ENCODE measurements around the gene TMEM170B. TPM values are rescaled to one million over a fixed set of nuclear protein-coding genes. Genes with fewer than 3 reads are reported as not detected.

Gene TMEM170B
- total RNA-seq, 1 experiment from 2014 or later = 1.0 TPM

DNA sequence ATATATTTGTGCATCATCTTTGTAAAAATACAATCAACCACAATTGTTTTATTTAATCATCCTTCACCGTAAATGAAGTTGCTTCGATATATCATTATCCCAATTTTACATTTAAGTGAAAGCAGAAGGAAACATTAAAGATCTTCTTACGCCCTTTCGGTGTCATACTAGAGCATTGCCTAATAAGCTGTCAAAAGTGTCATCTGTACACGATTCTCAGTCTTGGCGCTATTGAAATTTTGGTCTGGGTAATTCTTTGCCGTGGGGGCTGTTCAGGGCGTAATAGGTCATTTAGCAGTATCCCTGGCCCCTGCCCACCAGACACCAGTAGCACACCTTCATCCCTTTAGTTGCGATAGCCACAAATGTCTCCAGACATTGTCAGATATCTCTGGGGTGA lies 40.4 kb upstream of the TMEM170B start:
- H3K79me2 ChIP-seq (ENCODE audit: insufficient read depth, low read length) = no peaks in the 10 kb centered on the region
- no peak overlapping the region for H3K27ac ChIP-seq (ENCODE audit: low read depth, low read length)
- no peak for TF ChIP-seq FOSL1 (IDR thresholded peaks at IDR 0.05; ENCODE audit: low read depth)
- no peak for TF ChIP-seq SIN3A (IDR thresholded peaks at IDR 0.05; ENCODE audit: low read depth)
- TF ChIP-seq CBX3 (IDR thresholded peaks at IDR 0.05; ENCODE audit: low read depth) = no peak
- no peak for TF ChIP-seq POLR2A (IDR thresholded peaks at IDR 0.05; ENCODE audit: borderline replicate concordance, extremely low read depth, insufficient read depth, insufficient read length)
- no peak for TF ChIP-seq ZFX (IDR thresholded peaks at IDR 0.05)
- TF ChIP-seq, protein P1, sequence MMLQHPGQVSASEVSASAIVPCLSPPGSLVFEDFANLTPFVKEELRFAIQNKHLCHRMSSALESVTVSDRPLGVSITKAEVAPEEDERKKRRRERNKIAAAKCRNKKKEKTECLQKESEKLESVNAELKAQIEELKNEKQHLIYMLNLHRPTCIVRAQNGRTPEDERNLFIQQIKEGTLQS (IDR thresholded peaks at IDR 0.05) = no peak
- TF ChIP-seq SP1 (IDR thresholded peaks at IDR 0.05; ENCODE audit: low read depth) = no peak
- TF ChIP-seq, protein P2, sequence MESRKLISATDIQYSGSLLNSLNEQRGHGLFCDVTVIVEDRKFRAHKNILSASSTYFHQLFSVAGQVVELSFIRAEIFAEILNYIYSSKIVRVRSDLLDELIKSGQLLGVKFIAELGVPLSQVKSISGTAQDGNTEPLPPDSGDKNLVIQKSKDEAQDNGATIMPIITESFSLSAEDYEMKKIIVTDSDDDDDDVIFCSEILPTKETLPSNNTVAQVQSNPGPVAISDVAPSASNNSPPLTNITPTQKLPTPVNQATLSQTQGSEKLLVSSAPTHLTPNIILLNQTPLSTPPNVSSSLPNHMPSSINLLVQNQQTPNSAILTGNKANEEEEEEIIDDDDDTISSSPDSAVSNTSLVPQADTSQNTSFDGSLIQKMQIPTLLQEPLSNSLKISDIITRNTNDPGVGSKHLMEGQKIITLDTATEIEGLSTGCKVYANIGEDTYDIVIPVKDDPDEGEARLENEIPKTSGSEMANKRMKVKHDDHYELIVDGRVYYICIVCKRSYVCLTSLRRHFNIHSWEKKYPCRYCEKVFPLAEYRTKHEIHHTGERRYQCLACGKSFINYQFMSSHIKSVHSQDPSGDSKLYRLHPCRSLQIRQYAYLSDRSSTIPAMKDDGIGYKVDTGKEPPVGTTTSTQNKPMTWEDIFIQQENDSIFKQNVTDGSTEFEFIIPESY (IDR thresholded peaks at IDR 0.05; ENCODE audit: extremely low read depth, insufficient replicate concordance, low read length) = no peak
- TF ChIP-seq ELF1 (IDR thresholded peaks at IDR 0.05; ENCODE audit: borderline replicate concordance, low read depth) = no peak
- no peak for DNase-seq (ENCODE audit: low read depth, low spot score)
- no peaks in the 10 kb centered on the region for H3K4me1 ChIP-seq (ENCODE audit: control insufficient read depth in 1 of 2, insufficient read depth in 2 of 2, low read length in 2 of 2)
- H2AFZ ChIP-seq (ENCODE audit: low read depth, low read length, poor library complexity, severe bottlenecking) = no peak overlapping the region
- H3K4me2 ChIP-seq (ENCODE audit: low read length) = no peak overlapping the region
- no peak overlapping the region for H3K9ac ChIP-seq (ENCODE audit: low read length)
- RAD21 ChIA-PET (ENCODE audit: low non-redundant PET in 1 of 2, low total read pairs in 2 of 2, uncharacterized antibody in 2 of 2, unreplicated experiment in 2 of 2) = no interaction called here
- intact Hi-C loops (cut with micrococcal nuclease) = loop anchor here (5.0 to 10.0 kb wide), 4 partner anchors 80 to 1022 kb away; partner anchors contain the start of gene NEDD9
- no peaks in the 10 kb centered on the region for H4K20me1 ChIP-seq (ENCODE audit: insufficient read depth)
- no peak overlapping the region for H3K4me3 ChIP-seq (replicated peaks in 1 of 2; ENCODE audit: low read depth in 1 of 2, low read length in 2 of 2)
- CTCF ChIA-PET = interaction anchor here (0.6 to 2.5 kb wide), 11 partner anchors 33 to 1019 kb away, joined by 3 to 21 read pairs (median 5); no protein-coding TSS in a partner anchor
- no peaks in the 10 kb centered on the region for H3K27me3 ChIP-seq (ENCODE audit: insufficient read depth, low read length)
- no peaks in the 10 kb centered on the region for H3K9me2 ChIP-seq (ENCODE audit: insufficient read depth)
- ATAC-seq = no peak
- H3K9me3 ChIP-seq (ENCODE audit: control insufficient read depth in 1 of 2, insufficient read depth in 1 of 2, low read depth in 1 of 2, low read length in 2 of 2) = no peaks in the 10 kb centered on the region
- BruUV-seq (replicated peaks) = no TSS peak
- POLR2A ChIA-PET = no interaction called here
- H3K36me3 ChIP-seq (ENCODE audit: control insufficient read depth in 1 of 2, insufficient read depth in 2 of 2, low read length in 2 of 2) = no peaks in the 10 kb centered on the region

DNA sequence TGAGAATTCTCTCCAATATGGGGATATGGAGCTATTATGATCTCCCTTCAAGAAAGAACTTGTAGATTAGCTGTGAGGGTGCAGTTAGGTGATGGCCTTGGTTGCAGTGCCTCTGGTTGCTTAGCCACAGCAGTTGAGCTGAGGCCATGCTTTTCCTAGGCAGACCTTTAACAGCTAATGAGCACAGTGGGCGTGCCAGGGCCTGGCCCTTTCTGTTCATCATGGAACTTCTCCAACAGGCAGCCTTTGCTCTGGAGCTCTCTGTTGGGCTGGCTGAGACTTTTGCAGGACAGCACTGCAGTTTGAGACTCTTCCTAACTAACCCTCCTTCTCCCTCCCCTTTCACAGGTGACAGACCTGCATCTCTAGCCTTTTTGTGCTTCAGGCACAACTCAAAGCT lies 39.7 kb upstream of the TMEM170B start:
- ChIA-PET CTCF (interaction anchor here (2.1 kb wide), 1 partner anchor 429 kb away, joined by 7 read pairs; no protein-coding TSS in a partner anchor), RAD21 (ENCODE audit: low non-redundant PET in 1 of 2, low total read pairs in 2 of 2, uncharacterized antibody in 2 of 2, unreplicated experiment in 2 of 2) (no interaction called here), POLR2A (no interaction called here)
- no TSS peak for BruUV-seq (replicated peaks)
- H3K9me2 ChIP-seq (ENCODE audit: insufficient read depth) = no peaks in the 10 kb centered on the region
- no peak overlapping the region for H3K9ac ChIP-seq (ENCODE audit: low read length)
- no peak overlapping the region for H2AFZ ChIP-seq (ENCODE audit: low read depth, low read length, poor library complexity, severe bottlenecking)
- H3K79me2 ChIP-seq (ENCODE audit: insufficient read depth, low read length) = no peaks in the 10 kb centered on the region
- no peak for DNase-seq (ENCODE audit: low read depth, low spot score)
- no peaks in the 10 kb centered on the region for H3K36me3 ChIP-seq (ENCODE audit: control insufficient read depth in 1 of 2, insufficient read depth in 2 of 2, low read length in 2 of 2)
- no peak overlapping the region for H3K4me2 ChIP-seq (ENCODE audit: low read length)
- no peak overlapping the region for H3K4me3 ChIP-seq (replicated peaks in 1 of 2; ENCODE audit: low read depth in 1 of 2, low read length in 2 of 2)
- no peak for ATAC-seq
- no peaks in the 10 kb centered on the region for H3K4me1 ChIP-seq (ENCODE audit: control insufficient read depth in 1 of 2, insufficient read depth in 2 of 2, low read length in 2 of 2)
- intact Hi-C loops (cut with micrococcal nuclease) = loop anchor here (5.0 to 10.0 kb wide), 4 partner anchors 79 to 1023 kb away; partner anchors contain the start of gene NEDD9
- no peaks in the 10 kb centered on the region for H3K9me3 ChIP-seq (ENCODE audit: control insufficient read depth in 1 of 2, insufficient read depth in 1 of 2, low read depth in 1 of 2, low read length in 2 of 2)
- H3K27me3 ChIP-seq (ENCODE audit: insufficient read depth, low read length) = no peaks in the 10 kb centered on the region
- no peaks in the 10 kb centered on the region for H4K20me1 ChIP-seq (ENCODE audit: insufficient read depth)
- H3K27ac ChIP-seq (ENCODE audit: low read depth, low read length) = no peak overlapping the region
- TF ChIP-seq, protein P3, sequence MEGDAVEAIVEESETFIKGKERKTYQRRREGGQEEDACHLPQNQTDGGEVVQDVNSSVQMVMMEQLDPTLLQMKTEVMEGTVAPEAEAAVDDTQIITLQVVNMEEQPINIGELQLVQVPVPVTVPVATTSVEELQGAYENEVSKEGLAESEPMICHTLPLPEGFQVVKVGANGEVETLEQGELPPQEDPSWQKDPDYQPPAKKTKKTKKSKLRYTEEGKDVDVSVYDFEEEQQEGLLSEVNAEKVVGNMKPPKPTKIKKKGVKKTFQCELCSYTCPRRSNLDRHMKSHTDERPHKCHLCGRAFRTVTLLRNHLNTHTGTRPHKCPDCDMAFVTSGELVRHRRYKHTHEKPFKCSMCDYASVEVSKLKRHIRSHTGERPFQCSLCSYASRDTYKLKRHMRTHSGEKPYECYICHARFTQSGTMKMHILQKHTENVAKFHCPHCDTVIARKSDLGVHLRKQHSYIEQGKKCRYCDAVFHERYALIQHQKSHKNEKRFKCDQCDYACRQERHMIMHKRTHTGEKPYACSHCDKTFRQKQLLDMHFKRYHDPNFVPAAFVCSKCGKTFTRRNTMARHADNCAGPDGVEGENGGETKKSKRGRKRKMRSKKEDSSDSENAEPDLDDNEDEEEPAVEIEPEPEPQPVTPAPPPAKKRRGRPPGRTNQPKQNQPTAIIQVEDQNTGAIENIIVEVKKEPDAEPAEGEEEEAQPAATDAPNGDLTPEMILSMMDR (IDR thresholded peaks at IDR 0.05 in 2 of 3, conservative IDR thresholded peaks at IDR 0.05 in 1 of 3; ENCODE audit: borderline replicate concordance in 1 of 3, insufficient read depth in 1 of 3, low read depth in 2 of 3, low read length in 2 of 3) = no peak
- TF ChIP-seq SRF (IDR thresholded peaks at IDR 0.05; ENCODE audit: low read depth) (no peak), CBX3 (IDR thresholded peaks at IDR 0.05; ENCODE audit: low read depth) (no peak), FOSL1 (IDR thresholded peaks at IDR 0.05; ENCODE audit: low read depth) (no peak), YY1 (IDR thresholded peaks at IDR 0.05; ENCODE audit: extremely low read depth, insufficient replicate concordance, low read depth, low read length) (no peak)
- TF ChIP-seq, protein P4, sequence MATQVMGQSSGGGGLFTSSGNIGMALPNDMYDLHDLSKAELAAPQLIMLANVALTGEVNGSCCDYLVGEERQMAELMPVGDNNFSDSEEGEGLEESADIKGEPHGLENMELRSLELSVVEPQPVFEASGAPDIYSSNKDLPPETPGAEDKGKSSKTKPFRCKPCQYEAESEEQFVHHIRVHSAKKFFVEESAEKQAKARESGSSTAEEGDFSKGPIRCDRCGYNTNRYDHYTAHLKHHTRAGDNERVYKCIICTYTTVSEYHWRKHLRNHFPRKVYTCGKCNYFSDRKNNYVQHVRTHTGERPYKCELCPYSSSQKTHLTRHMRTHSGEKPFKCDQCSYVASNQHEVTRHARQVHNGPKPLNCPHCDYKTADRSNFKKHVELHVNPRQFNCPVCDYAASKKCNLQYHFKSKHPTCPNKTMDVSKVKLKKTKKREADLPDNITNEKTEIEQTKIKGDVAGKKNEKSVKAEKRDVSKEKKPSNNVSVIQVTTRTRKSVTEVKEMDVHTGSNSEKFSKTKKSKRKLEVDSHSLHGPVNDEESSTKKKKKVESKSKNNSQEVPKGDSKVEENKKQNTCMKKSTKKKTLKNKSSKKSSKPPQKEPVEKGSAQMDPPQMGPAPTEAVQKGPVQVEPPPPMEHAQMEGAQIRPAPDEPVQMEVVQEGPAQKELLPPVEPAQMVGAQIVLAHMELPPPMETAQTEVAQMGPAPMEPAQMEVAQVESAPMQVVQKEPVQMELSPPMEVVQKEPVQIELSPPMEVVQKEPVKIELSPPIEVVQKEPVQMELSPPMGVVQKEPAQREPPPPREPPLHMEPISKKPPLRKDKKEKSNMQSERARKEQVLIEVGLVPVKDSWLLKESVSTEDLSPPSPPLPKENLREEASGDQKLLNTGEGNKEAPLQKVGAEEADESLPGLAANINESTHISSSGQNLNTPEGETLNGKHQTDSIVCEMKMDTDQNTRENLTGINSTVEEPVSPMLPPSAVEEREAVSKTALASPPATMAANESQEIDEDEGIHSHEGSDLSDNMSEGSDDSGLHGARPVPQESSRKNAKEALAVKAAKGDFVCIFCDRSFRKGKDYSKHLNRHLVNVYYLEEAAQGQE (IDR thresholded peaks at IDR 0.05; ENCODE audit: low read depth) = no peak

Data from HCT116 (cell line).